Coronary artery (tissue), 2 donors: ENCODE data around the gene POLA1.

Experiments used
- DNase-seq: peaks from one replicate; pipeline ENCODE4 v3.0.0-alpha.2; 2017; ENCODE audit warnings: low spot score
- H3K27ac ChIP-seq, 2 donors: fragments of 200-600 bp; sonication (generic); one replicate each; pipeline ENCODE4 v1.5.1; 2016 to 2019
- H3K4me3 ChIP-seq: fragments of 200-600 bp; sonication (generic); 2 replicates; pipeline ENCODE4 v1.5.1; 2016; ENCODE audit warnings: mild to moderate bottlenecking, moderate library complexity
- TF ChIP-seq, protein P1 (sequence below): fragments of 200-600 bp; sonication (generic); IDR thresholded peaks from one replicate; pipeline ENCODE4 v1.5.1; 2019; ENCODE audit warnings: antibody characterized with exemption

Gene POLA1

DNA sequence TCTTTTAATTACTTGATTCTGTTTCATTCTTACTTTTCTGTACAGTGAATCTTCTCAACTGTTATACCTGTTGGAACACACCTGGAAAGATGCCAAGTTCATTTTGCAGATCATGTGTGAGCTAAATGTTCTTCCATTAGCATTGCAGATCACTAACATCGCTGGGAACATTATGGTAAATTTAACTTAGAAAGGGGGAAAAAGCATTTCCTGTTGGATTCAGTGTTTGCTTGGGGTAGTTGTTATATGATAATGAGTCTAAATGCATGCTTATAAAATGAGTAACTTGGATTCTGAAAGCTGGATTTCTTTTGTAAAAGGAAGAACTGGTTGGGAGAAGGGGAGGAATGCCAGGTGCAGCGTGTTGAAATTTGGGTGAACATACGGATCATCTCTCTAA is 47.6 kb downstream of the POLA1 start:
- no peak for DNase-seq
- Histone ChIP-seq H3K27ac (no peak overlapping the region), H3K4me3 (no peak overlapping the region)
- TF ChIP-seq, protein P1, sequence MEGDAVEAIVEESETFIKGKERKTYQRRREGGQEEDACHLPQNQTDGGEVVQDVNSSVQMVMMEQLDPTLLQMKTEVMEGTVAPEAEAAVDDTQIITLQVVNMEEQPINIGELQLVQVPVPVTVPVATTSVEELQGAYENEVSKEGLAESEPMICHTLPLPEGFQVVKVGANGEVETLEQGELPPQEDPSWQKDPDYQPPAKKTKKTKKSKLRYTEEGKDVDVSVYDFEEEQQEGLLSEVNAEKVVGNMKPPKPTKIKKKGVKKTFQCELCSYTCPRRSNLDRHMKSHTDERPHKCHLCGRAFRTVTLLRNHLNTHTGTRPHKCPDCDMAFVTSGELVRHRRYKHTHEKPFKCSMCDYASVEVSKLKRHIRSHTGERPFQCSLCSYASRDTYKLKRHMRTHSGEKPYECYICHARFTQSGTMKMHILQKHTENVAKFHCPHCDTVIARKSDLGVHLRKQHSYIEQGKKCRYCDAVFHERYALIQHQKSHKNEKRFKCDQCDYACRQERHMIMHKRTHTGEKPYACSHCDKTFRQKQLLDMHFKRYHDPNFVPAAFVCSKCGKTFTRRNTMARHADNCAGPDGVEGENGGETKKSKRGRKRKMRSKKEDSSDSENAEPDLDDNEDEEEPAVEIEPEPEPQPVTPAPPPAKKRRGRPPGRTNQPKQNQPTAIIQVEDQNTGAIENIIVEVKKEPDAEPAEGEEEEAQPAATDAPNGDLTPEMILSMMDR: no peak

DNA sequence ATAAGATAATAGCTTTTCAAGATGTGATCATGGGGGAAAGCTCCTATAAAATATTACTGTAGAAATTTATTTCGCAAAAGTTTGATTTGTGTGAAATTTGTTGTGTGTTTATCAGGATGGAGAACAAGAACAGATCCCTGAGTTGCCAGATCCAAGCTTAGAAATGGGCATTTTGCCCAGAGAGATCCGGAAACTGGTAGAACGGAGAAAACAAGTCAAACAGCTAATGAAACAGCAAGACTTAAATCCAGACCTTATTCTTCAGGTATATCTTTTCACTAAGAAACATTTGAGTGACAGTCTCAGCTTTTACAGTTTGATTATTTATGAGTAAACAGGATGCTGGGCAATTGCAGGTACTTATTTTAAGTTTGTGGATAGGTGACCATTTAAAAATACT is 54.5 kb downstream of the POLA1 start:
- Histone ChIP-seq H3K4me3 (no peak overlapping the region), H3K27ac (no peak overlapping the region)
- TF ChIP-seq, protein P1: no peak
- no peak for DNase-seq

DNA sequence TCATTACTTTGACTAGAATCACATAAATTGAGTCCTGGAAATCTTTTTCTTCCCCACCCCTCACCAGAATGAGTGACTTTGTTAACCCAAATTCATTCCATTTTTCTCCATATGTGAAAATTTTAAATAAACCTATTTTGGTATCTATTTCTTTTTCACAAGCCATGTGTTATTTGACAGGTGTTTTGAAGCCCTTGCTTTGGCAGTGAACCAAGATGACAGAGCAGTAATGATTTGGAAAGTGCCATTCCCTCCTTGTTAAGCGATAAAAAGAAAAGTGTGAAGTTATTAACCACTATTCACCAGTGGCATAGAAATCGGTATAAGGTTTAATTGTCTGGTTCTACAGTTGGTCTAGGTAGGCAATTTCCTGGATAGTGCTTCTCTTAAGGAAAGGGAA is 66.1 kb downstream of the POLA1 start:
- TF ChIP-seq, protein P1: no peak
- H3K4me3 ChIP-seq: no peak overlapping the region
- no peak for DNase-seq
- no peak overlapping the region for H3K27ac ChIP-seq

DNA sequence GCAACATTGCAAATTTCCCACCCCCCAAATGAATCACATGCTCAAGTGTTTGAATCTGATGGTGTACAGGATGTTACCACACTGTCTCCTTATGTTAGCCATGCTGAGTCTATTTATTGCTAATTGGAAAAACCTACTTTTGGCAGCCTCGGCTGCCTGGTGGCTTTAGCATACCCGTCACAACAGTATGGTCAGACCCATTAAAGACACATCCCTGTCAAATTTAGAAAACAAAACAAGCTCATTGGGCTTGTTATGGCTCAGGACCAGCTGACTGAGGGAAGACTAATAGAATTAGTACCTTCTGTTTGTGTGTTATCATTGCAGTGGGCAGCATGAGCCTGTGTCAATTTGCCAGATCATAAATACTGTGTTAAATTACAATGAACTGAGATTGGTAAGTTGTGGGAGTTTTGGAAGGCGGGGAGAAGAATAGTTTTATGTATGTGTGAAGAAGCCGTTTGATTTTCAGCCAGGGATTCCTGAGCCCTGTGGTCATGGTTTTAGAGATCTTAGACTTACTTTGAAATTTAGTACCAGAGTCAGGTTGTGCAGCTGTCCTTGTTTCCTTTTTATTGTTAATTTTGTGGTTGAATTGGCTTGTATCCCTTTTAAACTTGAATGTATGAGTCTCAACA is 66.8 kb downstream of the POLA1 start:
- TF ChIP-seq, protein P1: no peak
- no peak for DNase-seq
- Histone ChIP-seq H3K27ac (no peak overlapping the region), H3K4me3 (no peak overlapping the region)

DNA sequence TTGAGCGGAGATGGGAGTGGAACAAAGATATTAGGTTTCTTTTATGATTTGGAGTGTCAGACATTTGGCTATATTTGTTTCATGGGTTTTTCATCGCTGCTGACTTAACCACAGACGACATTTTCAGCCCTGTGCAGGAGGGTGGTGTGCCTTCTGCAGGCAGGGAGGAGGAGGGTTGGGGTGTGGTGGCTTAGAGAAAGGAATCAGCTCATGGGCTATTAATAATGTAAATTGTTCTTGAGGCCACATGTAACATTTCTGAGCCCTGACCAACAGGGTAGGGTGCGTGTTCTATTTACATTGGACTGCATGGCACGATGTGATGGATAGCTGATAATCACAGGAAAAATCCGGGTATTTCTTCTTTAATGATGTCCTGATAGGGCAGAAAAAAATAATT is 67.6 kb downstream of the POLA1 start:
- Histone ChIP-seq H3K27ac (no peak overlapping the region), H3K4me3 (no peak overlapping the region)
- DNase-seq: no peak
- TF ChIP-seq, protein P1: no peak

DNA sequence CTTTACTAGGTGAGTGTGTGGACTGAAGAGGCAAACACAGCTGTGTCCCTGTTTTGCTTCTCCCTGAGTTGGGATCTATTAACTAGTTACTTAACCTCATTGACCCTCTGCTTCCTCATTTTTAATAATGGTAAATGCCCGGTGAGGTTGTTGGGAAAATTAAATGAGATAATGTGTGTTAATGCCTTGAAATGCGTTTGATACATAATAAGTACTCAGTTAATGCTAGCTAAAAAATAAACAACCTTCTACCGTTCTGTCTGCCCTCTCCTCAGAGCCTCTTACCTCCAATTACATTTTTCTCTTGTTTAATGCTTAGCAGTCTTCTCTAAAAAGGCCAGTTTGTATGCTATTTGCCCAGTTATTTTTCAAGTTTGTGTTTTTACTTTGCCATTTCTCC is 70.3 kb downstream of the POLA1 start:
- no peak for DNase-seq
- TF ChIP-seq, protein P1: no peak
- H3K27ac ChIP-seq: no peak overlapping the region
- no peak overlapping the region for H3K4me3 ChIP-seq

DNA sequence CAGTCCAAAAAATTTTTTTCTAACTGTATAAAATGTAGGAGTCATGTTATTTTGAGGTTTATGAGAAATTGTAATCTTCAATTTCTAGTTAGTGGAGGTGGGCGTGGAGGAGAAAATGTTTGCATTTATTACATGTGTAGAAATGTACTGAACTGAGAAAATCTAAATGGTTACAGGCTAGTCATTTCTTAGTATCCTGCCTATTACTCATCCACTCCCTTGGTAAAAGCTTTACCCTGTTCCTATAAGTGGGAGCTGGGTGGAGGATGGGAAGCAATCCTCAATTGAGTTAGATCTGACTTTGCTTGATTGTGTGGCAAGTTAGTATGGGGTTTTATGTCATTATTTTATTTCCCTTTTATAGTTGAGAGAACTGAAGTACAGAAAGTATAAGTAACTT is 73.8 kb downstream of the POLA1 start:
- H3K27ac ChIP-seq: no peak overlapping the region
- no peak overlapping the region for H3K4me3 ChIP-seq
- TF ChIP-seq, protein P1: no peak
- no peak for DNase-seq
